Effector memory CD8-positive, alpha-beta T cell (primary cell): ENCODE results near the gene IMMT.
A peak's percentile ranks its signal among the peaks of the same experiment; 100 is the strongest.

Experiments
- ATAC-seq: fragments of 150-1000 bp; cut with Tn5 transposase; replicated peaks from 2 replicates; pipeline ENCODE4 v1.10.0; 2021; ENCODE audit warnings: mild to moderate bottlenecking, moderate library complexity
- DNase-seq, 3 experiments: peaks; one replicate each; pipeline ENCODE4 v3.0.0; 2021
- H3K27ac Mint-ChIP-seq, 2 donors: one replicate each; pipeline ENCODE4 v1.8.0; 2022; ENCODE audit warnings: mild to moderate bottlenecking in 2 of 2, mixed read lengths in 2 of 2, moderate library complexity in 2 of 2
- H3K27me3 Mint-ChIP-seq, 2 donors: one replicate each; pipeline ENCODE4 v1.8.0; 2022; ENCODE audit warnings: mixed read lengths in 2 of 2
- H3K36me3 Mint-ChIP-seq: one replicate; pipeline ENCODE4 v1.8.0; 2022; ENCODE audit warnings: mild to moderate bottlenecking, moderate library complexity, mixed read lengths; ENCODE audit not compliant: insufficient read depth
- H3K4me1 Mint-ChIP-seq, 2 donors: one replicate each; pipeline ENCODE4 v1.8.0; 2022; ENCODE audit warnings: low read depth in 2 of 2, mixed read lengths in 2 of 2
- H3K4me3 Mint-ChIP-seq, 2 donors: one replicate each; pipeline ENCODE4 v1.8.0; 2022; ENCODE audit warnings: mild to moderate bottlenecking in 2 of 2, mixed read lengths in 2 of 2, moderate library complexity in 2 of 2
- H3K9me3 Mint-ChIP-seq, 2 donors: one replicate each; pipeline ENCODE4 v1.8.0; 2022; ENCODE audit warnings: mixed read lengths in 2 of 2

IMMT gene

DNA sequence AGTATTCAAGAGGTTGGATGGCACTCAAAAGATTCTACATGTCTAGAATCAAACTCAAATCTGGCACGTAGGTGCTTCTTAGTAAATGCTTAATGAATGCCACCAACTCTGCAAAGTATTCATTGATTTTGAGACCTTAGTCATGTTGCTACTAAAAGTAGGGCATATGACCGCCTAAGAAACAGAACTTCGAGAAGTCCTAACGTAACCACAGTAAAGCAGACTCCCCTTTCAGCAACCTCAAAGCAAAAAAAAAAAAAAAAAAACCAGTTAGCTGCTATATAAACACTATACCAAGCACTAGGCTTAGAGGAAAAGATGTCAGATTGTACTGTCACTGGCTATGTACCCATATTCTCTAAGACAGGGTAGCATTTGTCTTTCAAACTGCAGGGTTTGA lies 55.3 kb downstream of the IMMT start:
- peak; percentile 90 for ATAC-seq
- peaks cover 0 to 4% of the 10 kb centered on the region in 2 donors for H3K4me1 Mint-ChIP-seq
- no peaks in the 10 kb centered on the region for H3K9me3 Mint-ChIP-seq
- peaks cover 59% of the 10 kb centered on the region for H3K36me3 Mint-ChIP-seq
- no peak overlapping the region for H3K4me3 Mint-ChIP-seq
- no peak for DNase-seq
- peak overlapping the region in 1 of 2 donors; percentile 78 for H3K27ac Mint-ChIP-seq
- H3K27me3 Mint-ChIP-seq, result no peaks in the 10 kb centered on the region

DNA sequence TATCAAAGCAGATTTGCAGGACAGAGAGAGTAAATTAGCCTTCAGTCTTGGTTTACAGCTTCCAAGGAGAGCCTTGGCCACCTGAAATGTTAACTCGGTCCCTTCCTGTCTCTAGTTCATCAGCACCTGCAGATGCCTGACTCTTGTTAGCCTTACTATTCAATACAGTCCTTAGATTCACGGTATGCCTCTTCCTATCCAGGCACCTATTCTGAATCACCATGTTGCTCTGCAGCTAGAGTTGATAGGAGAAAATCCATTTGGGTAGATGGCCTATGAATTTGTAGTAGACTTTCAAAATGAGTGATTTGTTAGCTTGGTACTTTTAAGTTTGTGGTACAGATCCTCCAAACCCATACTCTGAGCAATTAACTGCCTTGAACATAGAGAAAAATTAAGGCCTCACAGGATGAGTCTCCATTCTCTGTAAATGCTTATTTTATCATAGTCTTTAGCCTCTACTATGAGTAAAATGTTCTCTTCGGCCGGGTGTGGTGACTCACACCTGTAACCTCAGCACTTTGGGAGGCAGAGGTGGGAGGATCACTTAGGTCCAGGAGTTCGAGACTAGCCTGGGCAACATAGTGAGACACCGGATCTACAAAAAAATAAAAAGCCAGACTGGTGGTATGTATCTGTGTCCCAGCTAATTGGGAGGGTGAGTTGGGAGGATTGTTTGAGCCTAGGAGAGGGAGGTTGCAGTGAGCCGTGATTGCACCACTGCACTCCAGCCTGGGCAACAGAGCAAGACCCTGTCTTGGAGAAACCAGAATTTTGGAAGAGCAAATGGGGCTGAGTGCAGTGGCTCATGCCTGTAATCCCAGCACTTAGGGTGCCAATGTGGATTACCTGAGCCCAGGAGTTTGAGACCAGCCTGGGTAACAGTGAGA lies 56.3 kb downstream of the IMMT start:
- no peak for DNase-seq
- H3K27me3 Mint-ChIP-seq, result no peaks in the 10 kb centered on the region
- ATAC-seq, result no peak
- H3K4me1 Mint-ChIP-seq, result peaks cover 0 to 4% of the 10 kb centered on the region in 2 donors
- peaks cover 59% of the 10 kb centered on the region for H3K36me3 Mint-ChIP-seq
- peak overlapping the region; percentile 63 to 78 for H3K27ac Mint-ChIP-seq
- H3K4me3 Mint-ChIP-seq, result no peak overlapping the region
- H3K9me3 Mint-ChIP-seq, result no peaks in the 10 kb centered on the region

DNA sequence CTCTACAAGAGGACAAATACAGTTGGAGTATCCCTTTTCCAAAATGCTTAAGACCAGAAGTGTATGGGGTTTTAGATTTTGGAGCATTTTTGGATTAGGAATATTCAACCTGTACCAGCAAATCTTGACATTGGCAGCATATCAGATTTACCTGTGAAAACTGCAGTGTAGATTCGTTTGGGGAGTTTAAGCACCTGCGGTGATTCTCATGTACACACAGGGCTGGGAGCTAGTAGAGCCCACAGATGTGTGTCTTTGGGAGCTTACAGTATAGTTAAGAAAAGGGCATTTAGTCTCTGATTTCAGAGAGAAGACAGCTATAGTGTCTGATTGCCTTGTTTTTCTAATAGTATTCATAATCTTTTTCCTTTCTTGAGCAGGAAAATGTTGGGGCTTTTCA lies 59.1 kb downstream of the IMMT start:
- DNase-seq, result no peak
- H3K27ac Mint-ChIP-seq, result peak overlapping the region; percentile 10 to 19
- no peak for ATAC-seq
- H3K36me3 Mint-ChIP-seq, result peaks cover 66% of the 10 kb centered on the region
- peaks cover 0 to 4% of the 10 kb centered on the region in 2 donors for H3K4me1 Mint-ChIP-seq
- H3K27me3 Mint-ChIP-seq, result no peaks in the 10 kb centered on the region
- H3K4me3 Mint-ChIP-seq, result no peak overlapping the region
- H3K9me3 Mint-ChIP-seq, result no peaks in the 10 kb centered on the region

DNA sequence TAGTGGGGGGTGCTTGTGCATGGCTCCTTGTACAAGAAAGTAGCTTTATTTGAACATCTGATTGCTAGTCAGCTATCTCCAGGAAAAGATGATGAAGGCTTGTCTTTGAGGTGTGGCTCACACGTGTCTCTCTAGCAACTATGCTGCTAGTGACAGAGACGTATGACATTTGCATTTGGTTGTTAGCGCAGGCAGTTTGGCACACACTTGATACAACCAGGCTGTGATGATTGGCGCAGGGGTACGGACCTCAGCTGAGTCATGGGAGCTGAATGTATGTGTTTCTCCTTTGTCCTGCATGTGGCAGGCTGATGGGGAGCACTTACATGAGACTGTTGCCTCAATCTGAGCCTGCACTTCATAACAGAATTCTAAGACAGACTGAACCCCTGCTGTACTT lies 59.6 kb downstream of the IMMT start:
- Mint-ChIP-seq H3K4me3 (no peak overlapping the region), H3K9me3 (no peaks in the 10 kb centered on the region), H3K27ac (peak overlapping the region; percentile 10 to 19), H3K27me3 (no peaks in the 10 kb centered on the region), H3K36me3 (peaks cover 68% of the 10 kb centered on the region), H3K4me1 (peaks cover 0 to 4% of the 10 kb centered on the region in 2 donors)
- no peak for ATAC-seq
- DNase-seq, result no peak

DNA sequence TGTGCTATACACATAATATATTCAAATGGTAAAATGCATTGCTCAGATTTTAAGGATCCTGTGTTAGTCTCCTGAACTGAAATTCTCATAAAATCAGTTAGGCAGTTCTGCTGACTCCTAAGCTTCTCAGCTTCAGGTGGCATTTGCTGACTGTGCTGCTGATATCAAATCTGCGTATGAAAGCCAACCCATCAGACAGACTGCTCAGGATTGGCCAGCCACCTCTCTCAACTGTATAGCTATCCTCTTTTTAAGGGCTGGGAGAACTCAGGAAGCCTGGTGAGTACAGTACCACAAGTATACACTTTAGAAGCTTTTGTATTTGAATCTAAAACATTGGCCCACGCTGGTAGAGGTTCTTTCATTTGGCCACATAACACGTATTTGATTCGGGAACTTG lies 60.6 kb downstream of the IMMT start:
- Mint-ChIP-seq H3K27me3 (no peaks in the 10 kb centered on the region), H3K4me3 (no peak overlapping the region), H3K27ac (no peak overlapping the region), H3K36me3 (peaks cover 76% of the 10 kb centered on the region), H3K9me3 (no peaks in the 10 kb centered on the region), H3K4me1 (peaks cover 0 to 4% of the 10 kb centered on the region in 2 donors)
- DNase-seq (no peak), ATAC-seq (no peak)

DNA sequence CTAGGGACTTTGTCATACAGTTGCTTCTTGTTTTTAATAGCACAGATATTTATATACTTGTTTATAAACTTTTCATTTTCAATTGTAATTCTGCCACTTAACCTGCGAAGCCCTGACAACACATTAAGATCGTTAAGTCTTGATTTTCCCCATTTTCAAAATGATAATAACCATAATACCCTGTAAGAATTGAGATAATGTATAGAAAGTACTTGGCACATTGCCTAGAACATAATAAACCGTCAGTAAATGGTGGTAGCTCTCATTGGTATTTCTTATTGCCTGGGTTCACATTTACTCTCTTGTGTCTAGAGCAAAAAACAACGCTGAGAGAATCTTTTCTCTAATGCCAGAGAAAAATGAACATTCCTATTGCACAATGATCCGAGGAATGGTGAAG lies 70.6 kb downstream of the IMMT start:
- Mint-ChIP-seq H3K4me3 (no peak overlapping the region), H3K4me1 (peaks cover 0 to 4% of the 10 kb centered on the region in 2 donors), H3K27ac (peak overlapping the region; percentile 10 to 74), H3K9me3 (no peaks in the 10 kb centered on the region), H3K27me3 (no peaks in the 10 kb centered on the region), H3K36me3 (peaks cover 98% of the 10 kb centered on the region)
- ATAC-seq (no peak), DNase-seq (no peak)

DNA sequence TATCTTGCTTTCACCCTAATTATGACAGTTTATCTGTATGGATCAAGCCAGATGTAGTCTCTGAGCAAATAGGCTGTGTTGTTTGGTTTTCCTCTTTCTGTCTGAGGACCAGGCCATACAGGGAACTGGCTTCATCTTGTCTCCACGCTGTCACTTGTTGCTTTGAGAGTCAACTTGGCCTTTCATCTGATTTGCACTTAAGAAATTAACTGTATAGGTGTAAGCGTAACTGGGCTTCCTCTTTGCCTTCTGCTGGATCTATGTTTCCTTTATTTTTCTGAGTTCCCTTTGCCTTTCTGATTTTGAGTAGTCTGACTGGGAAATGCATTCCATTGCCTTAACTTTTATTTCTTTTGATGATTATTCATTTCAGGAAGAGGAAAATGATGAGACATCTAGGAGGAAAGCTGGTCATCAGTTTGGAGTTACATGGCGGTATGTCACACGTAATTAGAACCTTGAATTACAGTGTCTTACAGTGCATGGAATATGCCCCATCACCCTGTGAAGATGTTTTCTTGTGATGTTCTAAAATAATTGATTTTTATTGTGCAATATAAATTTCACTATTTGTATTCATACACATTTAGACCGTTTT lies 71.8 kb downstream of the IMMT start:
- Mint-ChIP-seq H3K4me1 (peaks cover 0 to 4% of the 10 kb centered on the region in 2 donors), H3K27me3 (no peaks in the 10 kb centered on the region), H3K27ac (peak overlapping the region in 1 of 2 donors; percentile 74), H3K9me3 (no peaks in the 10 kb centered on the region), H3K36me3 (peaks cover 99% of the 10 kb centered on the region), H3K4me3 (no peak overlapping the region)
- no peak for ATAC-seq
- DNase-seq, result no peak

DNA sequence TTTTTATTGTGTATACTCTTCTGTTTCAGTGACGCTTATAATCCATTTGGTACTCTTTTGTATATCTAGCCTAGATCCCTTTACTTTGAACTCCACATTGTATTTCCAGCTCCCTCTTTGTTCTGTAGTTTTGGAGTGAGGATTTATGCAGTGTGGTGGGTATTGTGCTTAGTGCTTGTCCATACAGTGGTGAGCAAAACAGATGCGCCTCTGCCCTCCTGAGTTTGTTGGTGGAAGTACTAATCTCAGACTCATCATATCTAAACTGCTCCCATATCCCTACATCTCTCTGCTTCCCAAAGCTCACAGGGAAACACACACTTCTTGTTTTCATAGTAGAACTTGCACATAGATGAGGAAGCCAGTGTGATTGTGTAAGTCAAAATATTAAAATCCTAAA lies 77.1 kb downstream of the IMMT start:
- ATAC-seq (no peak), DNase-seq (no peak)
- Mint-ChIP-seq H3K4me3 (no peak overlapping the region), H3K9me3 (no peaks in the 10 kb centered on the region), H3K4me1 (peaks cover 4% of the 10 kb centered on the region in 2 donors), H3K27ac (peak overlapping the region in 1 of 2 donors; percentile 10), H3K36me3 (peaks cover 95% of the 10 kb centered on the region), H3K27me3 (no peaks in the 10 kb centered on the region)

DNA sequence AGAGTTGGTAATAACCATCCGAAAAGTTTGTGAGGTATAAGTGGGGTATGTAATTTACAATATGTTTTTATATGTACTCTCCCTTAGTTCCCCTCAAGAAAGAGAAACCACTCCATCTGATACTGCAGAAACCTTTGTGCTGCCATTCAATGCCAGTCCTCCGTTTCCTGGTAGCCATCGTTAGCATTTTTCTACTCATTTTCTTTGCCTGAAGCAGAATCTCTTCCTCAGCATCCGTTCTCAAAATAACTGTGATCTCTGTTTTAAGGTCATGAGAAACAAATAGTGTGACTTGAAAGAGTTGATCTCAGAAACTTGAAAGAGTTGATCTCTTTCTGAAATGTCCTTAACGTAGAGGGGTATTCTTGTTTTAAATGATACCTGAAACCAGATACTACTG lies 88.2 kb downstream of the IMMT start:
- Mint-ChIP-seq H3K4me1 (peaks cover 42 to 56% of the 10 kb centered on the region in 2 donors), H3K27me3 (no peaks in the 10 kb centered on the region), H3K36me3 (peaks cover 59% of the 10 kb centered on the region), H3K9me3 (no peaks in the 10 kb centered on the region), H3K27ac (peak overlapping the region; percentile 98 to 99), H3K4me3 (peak overlapping the region; percentile 90 to 96)
- DNase-seq (no peak), ATAC-seq (no peak)

DNA sequence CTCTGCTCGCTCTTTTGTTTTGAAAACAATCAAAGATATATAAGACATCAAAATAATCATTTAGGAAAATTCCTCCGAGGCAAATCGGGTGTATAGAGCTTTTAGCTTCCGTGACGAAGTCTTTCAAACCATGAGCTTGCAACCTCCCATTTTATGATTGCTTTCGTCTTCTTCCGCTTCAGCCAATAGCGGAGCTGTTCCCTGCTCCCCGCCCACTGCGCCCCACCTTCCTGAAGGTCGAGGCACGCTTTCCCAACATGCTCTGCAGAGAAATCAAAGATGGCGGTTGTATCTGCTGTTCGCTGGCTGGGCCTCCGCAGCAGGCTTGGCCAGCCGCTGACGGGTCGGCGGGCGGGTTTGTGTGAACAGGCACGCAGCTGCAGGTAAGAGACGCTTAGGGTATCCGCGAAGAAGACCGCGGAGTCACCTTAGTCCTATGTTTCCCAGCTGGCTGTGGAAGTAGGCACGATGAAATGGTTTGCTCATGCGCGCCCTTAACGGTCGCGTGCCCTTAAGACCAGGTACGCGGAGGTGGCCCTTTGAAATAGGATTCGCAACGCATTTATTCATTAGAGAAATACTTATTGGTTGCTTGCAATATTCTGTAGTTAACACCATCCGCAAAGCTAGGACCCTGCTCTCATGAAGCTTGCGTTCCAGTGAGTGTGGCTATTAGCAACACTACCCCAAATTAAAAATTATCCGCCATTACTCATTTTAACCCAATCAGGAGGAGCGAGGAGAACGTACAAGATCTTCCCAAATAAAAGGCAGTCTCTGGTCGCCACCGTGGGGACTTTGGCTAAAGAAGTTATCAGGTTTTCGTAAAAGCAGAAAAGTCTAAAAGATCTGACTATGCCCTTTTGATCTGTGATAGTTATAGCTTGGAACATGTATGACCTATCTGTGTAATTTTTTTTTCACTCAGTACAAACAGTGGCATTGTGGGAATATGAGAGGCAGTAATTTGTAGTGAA lies 89.0 kb downstream of the IMMT start, which contains the start of gene PTCD3:
TSS of gene PTCD3 (plus strand) at position 267 of the 977 bp plus-strand sequence. CDS start at position 280, 13 bp downstream.
- Mint-ChIP-seq H3K27ac (peak within 1 kb of the TSS; percentile 98 to 99), H3K4me3 (peak within 1 kb of the TSS; percentile 90 to 96), H3K9me3 (no peaks in the 10 kb centered on the region), H3K27me3 (no peaks in the 10 kb centered on the region), H3K36me3 (peaks cover 51% of the 10 kb centered on the region), H3K4me1 (peaks cover 45 to 59% of the 10 kb centered on the region in 2 donors)
- peak; percentile 88 to 92 (median 89) for DNase-seq
- peak; percentile 91 for ATAC-seq

DNA sequence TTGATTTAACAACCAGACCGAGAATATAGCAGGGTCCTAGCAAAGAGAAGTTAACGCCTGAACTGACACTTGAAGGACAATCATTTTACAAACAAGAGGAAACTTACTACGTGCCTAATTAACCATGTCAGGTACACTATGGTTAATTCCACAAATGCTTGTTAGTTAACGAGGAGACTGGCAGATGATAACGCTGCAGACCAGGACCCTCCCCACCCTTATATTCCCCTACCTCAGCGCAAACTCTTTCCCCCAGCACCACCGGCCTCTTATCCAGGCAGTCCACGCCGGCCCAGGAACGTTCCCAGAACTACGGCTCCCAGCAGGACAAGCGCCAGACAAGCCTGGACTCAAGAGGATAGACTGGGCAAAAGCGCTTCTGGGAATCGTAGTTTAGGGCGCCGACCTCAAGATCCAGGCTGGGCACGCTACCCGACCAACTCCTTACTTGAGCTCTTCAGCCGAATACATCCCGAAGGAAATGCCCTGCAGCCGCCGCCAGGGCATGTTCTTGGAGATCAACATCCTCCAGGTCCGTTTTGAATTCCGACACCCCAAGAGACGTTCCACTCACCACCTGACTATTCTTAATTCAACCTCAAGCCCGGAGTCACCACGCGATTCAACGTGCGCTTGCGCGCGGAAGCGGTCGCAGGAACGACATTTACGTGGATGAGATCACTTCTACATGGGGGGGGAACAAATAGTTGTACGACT lies 89.9 kb downstream of the IMMT start, which contains the start of gene POLR1A:
TSS of gene POLR1A (minus strand) at position 635 of the 717 bp plus-strand sequence. CDS start at position 525, 110 bp downstream.
- Mint-ChIP-seq H3K36me3 (peaks cover 42% of the 10 kb centered on the region), H3K27me3 (no peaks in the 10 kb centered on the region), H3K27ac (peak within 1 kb of the TSS; percentile 98 to 99), H3K4me1 (peaks cover 44 to 54% of the 10 kb centered on the region in 2 donors), H3K4me3 (peak within 1 kb of the TSS; percentile 90 to 96), H3K9me3 (no peaks in the 10 kb centered on the region)
- DNase-seq (peak; percentile 74 to 77 (median 74)), ATAC-seq (peak; percentile 76)

DNA sequence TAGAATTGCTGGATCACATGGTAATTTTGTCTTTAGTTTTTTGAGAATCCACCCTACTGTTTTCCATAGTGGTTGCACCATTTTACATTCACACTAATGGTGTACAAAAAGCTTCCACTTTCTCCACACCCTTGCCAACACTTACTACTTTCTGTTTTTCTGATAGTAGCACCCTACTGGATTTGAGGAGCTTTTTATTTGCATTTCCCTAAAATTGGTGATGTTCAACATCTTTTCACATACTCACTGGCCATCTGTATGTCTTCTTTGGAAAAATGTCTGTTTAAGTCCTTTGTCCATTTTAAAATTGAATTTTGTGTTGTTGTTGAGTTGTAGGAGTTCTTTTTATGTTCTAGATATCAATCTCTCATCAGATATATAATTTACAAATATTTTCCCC lies 93.1 kb downstream of the IMMT start:
- H3K27ac Mint-ChIP-seq, result no peak overlapping the region
- peaks cover 37 to 39% of the 10 kb centered on the region in 2 donors for H3K4me1 Mint-ChIP-seq
- DNase-seq (no peak), ATAC-seq (no peak)
- H3K4me3 Mint-ChIP-seq, result no peak overlapping the region
- peaks cover 30% of the 10 kb centered on the region for H3K36me3 Mint-ChIP-seq
- no peaks in the 10 kb centered on the region for H3K27me3 Mint-ChIP-seq
- no peaks in the 10 kb centered on the region for H3K9me3 Mint-ChIP-seq
